Upper lobe of left lung (tissue), 4 donors: Measurements from ENCODE around the gene SFXN5.

ENCODE experiments used
- CTCF ChIP-seq, 6 experiments: fragments of 450-650 bp in 4 of 6; fragments of 200-600 bp in 2 of 6; sonication (generic) in 2 of 6; IDR thresholded peaks; one replicate each; pipeline ENCODE4 v1.5.1; 2016 to 2019; ENCODE audit warnings: antibody characterized with exemption in 6 of 6
- POLR2A ChIP-seq, 4 donors: fragments of 450-650 bp; IDR thresholded peaks; one replicate each; pipeline ENCODE4 v1.5.1; 2016 to 2017; ENCODE audit warnings: antibody characterized with exemption in 4 of 4, mild to moderate bottlenecking in 2 of 4

DNA sequence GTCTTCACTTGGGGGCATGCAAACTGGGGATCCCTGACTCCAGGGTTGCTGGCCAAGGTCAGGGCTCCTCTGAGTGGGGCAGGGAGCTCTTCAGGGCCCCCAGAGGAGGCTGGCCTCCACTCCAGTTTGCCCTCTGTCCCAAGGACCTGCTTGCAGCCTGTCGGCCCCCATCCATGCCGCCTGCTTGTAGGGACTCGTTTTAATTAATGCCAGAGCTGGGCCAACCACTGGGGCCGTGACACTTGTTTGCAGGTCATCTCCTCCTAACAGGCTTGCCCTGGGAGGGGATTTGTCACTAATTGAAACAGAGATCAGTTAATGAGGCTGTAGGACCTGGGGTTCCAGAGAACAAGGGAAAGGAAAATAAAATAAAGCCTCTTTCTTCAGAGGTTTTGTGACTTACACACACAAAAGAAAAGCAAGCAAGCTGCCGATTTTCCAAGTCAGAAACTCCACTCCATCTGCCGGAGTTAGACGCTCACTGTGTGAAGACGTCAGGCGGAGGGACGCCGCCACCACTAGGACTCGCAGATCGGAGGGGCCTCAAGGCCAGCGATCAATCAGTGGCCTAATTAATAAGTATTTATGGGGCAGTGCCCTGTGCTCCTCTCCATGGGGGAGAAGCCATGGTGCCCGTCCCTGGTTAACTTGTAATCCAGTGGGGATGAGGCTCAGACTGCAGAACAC lies 75.9 kb downstream of the SFXN5 start:
- TF ChIP-seq CTCF (IDR thresholded peaks at IDR 0.05) (no peak), POLR2A (IDR thresholded peaks at IDR 0.05) (no peak)
